ENCODE data around the gene HDAC11. TPM values are rescaled to one million over a fixed set of nuclear protein-coding genes. Genes with fewer than 3 reads are reported as not detected.
"Not testable (repeated sequence)": the region's sequence is repeated elsewhere in the genome, so short reads cannot be mapped to it uniquely, and the experiment has no call there.

Gene HDAC11
- total RNA-seq, 6 experiments from 2014 or later = 8.0 to 12.4 (median 9.1) TPM

DNA sequence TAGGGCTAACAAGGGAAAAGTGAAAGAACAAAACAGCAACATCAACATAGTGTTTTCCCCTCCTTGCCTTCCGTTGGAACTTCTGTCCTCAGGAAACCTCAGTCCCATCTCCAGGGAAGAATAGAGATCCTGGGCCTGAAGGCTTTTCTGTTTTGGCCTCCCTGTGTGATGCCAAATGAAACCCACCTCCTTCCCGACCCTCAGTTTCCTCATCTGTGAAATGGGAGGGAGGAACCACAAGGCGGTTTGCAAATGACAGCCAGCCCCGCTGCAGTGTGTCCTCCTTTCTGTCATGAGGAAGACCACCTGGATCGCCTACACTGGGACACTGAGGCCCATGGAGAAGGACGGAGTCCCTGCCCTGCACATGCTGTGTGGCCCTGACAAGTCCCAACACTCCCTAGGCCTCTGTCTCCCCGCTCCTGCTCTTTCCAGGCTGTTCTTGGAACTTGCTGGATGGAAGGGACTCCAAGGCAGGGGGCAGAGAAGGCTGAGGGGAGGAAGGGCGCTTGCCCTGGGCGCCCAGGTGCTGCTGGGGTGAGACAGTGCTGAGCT is 40.3 kb downstream of the HDAC11 start:
- TF ChIP-seq, protein P1, sequence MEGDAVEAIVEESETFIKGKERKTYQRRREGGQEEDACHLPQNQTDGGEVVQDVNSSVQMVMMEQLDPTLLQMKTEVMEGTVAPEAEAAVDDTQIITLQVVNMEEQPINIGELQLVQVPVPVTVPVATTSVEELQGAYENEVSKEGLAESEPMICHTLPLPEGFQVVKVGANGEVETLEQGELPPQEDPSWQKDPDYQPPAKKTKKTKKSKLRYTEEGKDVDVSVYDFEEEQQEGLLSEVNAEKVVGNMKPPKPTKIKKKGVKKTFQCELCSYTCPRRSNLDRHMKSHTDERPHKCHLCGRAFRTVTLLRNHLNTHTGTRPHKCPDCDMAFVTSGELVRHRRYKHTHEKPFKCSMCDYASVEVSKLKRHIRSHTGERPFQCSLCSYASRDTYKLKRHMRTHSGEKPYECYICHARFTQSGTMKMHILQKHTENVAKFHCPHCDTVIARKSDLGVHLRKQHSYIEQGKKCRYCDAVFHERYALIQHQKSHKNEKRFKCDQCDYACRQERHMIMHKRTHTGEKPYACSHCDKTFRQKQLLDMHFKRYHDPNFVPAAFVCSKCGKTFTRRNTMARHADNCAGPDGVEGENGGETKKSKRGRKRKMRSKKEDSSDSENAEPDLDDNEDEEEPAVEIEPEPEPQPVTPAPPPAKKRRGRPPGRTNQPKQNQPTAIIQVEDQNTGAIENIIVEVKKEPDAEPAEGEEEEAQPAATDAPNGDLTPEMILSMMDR (IDR thresholded peaks at IDR 0.05) = no peak
- no peak overlapping the region for H3K4me3 Mint-ChIP-seq
- H3K27ac Mint-ChIP-seq = no peak overlapping the region
- no peaks in the 10 kb centered on the region; the same call in 1 of the 2 replicates for H3K36me3 Mint-ChIP-seq (ENCODE audit: low read depth)
- no peak for DNase-seq
- peaks cover 2% of the 10 kb centered on the region; the same call in 1 of the 2 replicates for H3K27me3 Mint-ChIP-seq (ENCODE audit: insufficient read depth)
- H3K9me3 Mint-ChIP-seq = no peaks in the 10 kb centered on the region
- peaks cover 6% of the 10 kb centered on the region for H3K4me1 Mint-ChIP-seq (ENCODE audit: low read depth)

DNA sequence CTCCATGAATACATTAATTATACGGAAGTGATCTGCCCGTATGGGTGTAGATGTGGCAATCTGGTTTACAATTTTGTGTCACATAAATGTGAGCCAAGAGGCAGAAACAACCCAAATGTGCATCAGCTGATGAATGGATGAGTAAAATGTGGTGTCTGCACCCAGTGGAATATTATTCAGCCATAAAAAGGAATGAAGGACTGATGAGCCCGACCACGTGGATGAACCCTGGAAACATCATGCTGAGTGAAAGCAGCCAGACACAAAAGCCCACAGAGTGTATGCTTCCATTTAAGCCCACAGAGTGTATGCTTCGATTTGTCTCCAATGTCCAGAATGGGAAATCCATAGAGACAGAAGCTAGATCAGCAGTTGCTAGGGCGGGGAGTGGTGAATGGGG is 41.2 kb downstream of the HDAC11 start:
- H3K27me3 Mint-ChIP-seq (ENCODE audit: insufficient read depth) = peaks cover 2% of the 10 kb centered on the region; the same call in 1 of the 2 replicates
- DNase-seq = no peak
- TF ChIP-seq, protein P1 (IDR thresholded peaks at IDR 0.05) = no peak
- H3K4me3 Mint-ChIP-seq = no peak overlapping the region
- no peak overlapping the region for H3K27ac Mint-ChIP-seq
- no peaks in the 10 kb centered on the region; the same call in 1 of the 2 replicates for H3K36me3 Mint-ChIP-seq (ENCODE audit: low read depth)
- no peaks in the 10 kb centered on the region for H3K9me3 Mint-ChIP-seq
- peaks cover 14% of the 10 kb centered on the region for H3K4me1 Mint-ChIP-seq (ENCODE audit: low read depth)

DNA sequence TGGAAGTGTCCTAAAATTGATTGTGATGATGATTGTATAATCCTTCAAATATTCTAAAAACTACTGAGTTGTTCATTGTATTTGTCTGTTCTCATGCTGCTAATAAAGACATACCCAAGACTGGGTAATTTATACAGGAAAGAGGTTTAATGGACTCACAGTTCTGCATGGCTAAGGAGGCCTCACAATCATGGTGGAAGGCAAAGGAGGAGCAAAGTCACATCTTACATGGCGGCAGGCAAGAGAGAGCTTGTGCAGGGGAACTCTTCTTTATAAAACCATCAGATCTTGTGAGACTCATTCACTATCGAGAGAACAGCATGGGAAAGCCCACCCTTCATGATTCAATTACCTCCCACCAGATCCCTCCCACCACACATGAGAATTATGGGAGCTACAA is 41.6 kb downstream of the HDAC11 start:
- not testable (repeated sequence) for DNase-seq; H3K4me3 Mint-ChIP-seq; H3K36me3 Mint-ChIP-seq (ENCODE audit: low read depth); H3K27me3 Mint-ChIP-seq (ENCODE audit: insufficient read depth); H3K27ac Mint-ChIP-seq; H3K9me3 Mint-ChIP-seq
- H3K4me1 Mint-ChIP-seq (ENCODE audit: low read depth) = peaks cover 14% of the 10 kb centered on the region

DNA sequence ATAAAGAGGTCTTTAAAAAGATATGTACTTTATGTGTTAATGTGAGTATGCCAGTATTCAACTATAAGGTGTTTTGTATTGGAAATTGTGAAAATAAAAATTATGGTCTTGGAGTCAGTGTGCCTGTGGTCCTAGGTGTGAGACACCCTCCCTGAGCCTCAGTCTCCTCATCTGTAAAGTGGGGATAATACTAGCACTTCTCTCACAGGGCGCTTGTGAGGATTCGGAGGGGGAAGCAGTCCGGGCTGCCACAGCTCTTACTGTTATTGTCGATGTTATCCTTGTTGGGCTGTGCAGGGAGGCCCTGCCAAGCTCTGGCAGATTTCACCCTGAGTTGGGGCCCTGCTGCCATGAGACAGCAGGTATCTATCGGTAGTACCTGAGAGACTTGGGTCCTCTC is 42.1 kb downstream of the HDAC11 start:
- peaks cover 2% of the 10 kb centered on the region; the same call in 1 of the 2 replicates for H3K27me3 Mint-ChIP-seq (ENCODE audit: insufficient read depth)
- no peaks in the 10 kb centered on the region for H3K9me3 Mint-ChIP-seq
- peaks cover 14% of the 10 kb centered on the region for H3K4me1 Mint-ChIP-seq (ENCODE audit: low read depth)
- no peak for DNase-seq
- TF ChIP-seq, protein P1 (IDR thresholded peaks at IDR 0.05) = no peak
- H3K36me3 Mint-ChIP-seq (ENCODE audit: low read depth) = no peaks in the 10 kb centered on the region; the same call in 1 of the 2 replicates
- no peak overlapping the region for H3K4me3 Mint-ChIP-seq
- H3K27ac Mint-ChIP-seq = no peak overlapping the region

DNA sequence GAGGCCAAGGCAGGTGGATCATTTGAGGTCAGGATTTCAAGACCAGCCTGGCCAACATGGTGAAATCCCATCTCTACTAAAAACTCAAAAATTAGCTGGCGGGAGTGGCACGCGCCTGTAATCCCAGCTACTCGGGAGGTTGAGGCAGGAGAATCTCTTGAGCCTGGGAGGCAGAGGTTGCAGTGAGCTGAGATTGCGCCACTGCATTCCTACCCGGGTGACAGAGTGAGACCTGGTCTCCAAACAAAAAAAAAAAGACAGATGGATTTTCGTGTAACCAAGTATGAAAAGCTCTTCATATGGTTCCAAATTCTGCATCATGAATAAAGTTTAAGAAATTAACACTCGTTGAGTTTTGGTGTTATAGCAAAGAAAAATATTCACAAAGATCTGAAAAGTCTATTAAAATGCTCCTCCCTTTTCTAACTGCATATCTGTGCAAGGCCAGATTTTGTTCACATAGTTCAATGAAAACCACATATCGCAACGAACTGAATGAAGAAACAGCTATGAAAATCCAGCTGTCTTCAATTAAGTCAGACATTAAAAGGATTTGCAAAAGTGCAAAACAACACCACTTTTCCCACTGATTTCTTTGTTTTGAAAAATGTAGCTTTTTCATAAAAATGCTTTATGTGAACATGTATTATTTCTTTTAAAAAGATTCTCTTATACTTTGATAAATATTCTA is 45.0 kb downstream of the HDAC11 start:
- H3K27me3 Mint-ChIP-seq (ENCODE audit: insufficient read depth) = peaks cover 3% of the 10 kb centered on the region; the same call in 1 of the 2 replicates
- peaks cover 14% of the 10 kb centered on the region for H3K4me1 Mint-ChIP-seq (ENCODE audit: low read depth)
- no peaks in the 10 kb centered on the region; the same call in 1 of the 2 replicates for H3K36me3 Mint-ChIP-seq (ENCODE audit: low read depth)
- H3K9me3 Mint-ChIP-seq = no peaks in the 10 kb centered on the region
- DNase-seq = no peak
- H3K4me3 Mint-ChIP-seq = no peak overlapping the region; the same call in 1 of the 2 replicates
- H3K27ac Mint-ChIP-seq = 0 out of 2 replicates have a peak overlapping the region, but pooled peaks have one; percentile 51
- TF ChIP-seq, protein P1 (IDR thresholded peaks at IDR 0.05) = no peak
